Measurements from ENCODE around the gene CIAO2B. TPM values are rescaled to one million over a fixed set of nuclear protein-coding genes. Genes with fewer than 3 reads are reported as not detected.
A peak's percentile ranks its signal among the peaks of the same experiment; 100 is the strongest.

The CIAO2B gene
- total RNA-seq, 1 experiment from 2014 or later: 83.0 TPM

DNA sequence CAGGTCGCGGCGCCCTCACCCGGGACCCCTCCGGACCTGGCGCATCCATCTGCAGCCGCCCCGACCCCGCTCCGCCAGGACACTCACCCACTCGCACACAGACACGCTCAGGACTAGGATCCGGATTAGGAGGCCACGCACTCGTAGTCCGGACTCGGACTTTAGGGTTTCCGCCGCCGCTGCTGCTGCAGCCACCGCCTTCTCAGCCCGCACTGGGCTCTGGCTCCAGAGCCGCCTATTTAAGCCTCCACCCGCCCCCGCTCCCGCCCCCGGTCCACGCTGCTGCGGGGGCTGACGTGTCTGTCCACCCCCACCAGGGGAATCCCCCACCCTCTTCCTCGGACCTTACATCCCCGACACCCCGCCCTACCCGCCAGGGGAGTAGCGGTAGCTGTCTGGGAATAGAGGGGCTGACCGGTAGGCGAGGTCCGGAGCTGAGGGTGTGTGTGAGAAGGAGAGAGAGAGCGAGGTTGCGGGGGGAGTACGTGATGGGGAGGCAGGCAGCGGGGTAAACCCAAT lies 8.8 kb downstream of the CIAO2B start, which contains the start of gene RRAD:
RRAD (minus strand) TSS at position 214 of the 519 bp plus-strand sequence. CDS start 356 bp downstream, outside the sequence.
- TF ChIP-seq, protein P1, sequence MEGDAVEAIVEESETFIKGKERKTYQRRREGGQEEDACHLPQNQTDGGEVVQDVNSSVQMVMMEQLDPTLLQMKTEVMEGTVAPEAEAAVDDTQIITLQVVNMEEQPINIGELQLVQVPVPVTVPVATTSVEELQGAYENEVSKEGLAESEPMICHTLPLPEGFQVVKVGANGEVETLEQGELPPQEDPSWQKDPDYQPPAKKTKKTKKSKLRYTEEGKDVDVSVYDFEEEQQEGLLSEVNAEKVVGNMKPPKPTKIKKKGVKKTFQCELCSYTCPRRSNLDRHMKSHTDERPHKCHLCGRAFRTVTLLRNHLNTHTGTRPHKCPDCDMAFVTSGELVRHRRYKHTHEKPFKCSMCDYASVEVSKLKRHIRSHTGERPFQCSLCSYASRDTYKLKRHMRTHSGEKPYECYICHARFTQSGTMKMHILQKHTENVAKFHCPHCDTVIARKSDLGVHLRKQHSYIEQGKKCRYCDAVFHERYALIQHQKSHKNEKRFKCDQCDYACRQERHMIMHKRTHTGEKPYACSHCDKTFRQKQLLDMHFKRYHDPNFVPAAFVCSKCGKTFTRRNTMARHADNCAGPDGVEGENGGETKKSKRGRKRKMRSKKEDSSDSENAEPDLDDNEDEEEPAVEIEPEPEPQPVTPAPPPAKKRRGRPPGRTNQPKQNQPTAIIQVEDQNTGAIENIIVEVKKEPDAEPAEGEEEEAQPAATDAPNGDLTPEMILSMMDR (conservative IDR thresholded peaks at IDR 0.05): no peak
- H3K9me3 ChIP-seq (ENCODE audit: control insufficient read depth, low read depth, low read length): no peaks in the 10 kb centered on the region
- no peaks in the 10 kb centered on the region for H3K4me1 ChIP-seq (ENCODE audit: insufficient read depth, low read length)
- H4K20me1 ChIP-seq (ENCODE audit: control insufficient read depth, insufficient read depth, insufficient read length): no peaks in the 10 kb centered on the region
- H3K27me3 Mint-ChIP-seq (ENCODE audit: low read depth): peaks cover 68% of the 10 kb centered on the region
- no peak within 1 kb of the TSS for H3K27ac ChIP-seq (ENCODE audit: insufficient read length, low read depth, low read length)
- H3K4ac ChIP-seq (ENCODE audit: low read depth, low read length): no peak within 1 kb of the TSS
- no peak within 1 kb of the TSS for H2BK5ac ChIP-seq (ENCODE audit: insufficient read length, low read length)
- H3K79me1 ChIP-seq (ENCODE audit: insufficient read depth, low read depth, low read length, poor library complexity, severe bottlenecking): no peaks in the 10 kb centered on the region
- no peak within 1 kb of the TSS for H2BK12ac ChIP-seq (ENCODE audit: insufficient read length, low read depth, low read length)
- no peak within 1 kb of the TSS for H3K56ac ChIP-seq (ENCODE audit: insufficient read length, low read depth, low read length)
- no peak within 1 kb of the TSS for H2BK20ac ChIP-seq (ENCODE audit: low read depth, low read length, poor library complexity, severe bottlenecking)
- no peak within 1 kb of the TSS; the same call in 1 of the 2 replicates for H3K14ac ChIP-seq (ENCODE audit: insufficient read depth, low read length)
- H2AFZ ChIP-seq (ENCODE audit: low read length): no peak within 1 kb of the TSS
- H3K79me2 ChIP-seq (ENCODE audit: insufficient read depth, low read length): no peaks in the 10 kb centered on the region
- peak within 1 kb of the TSS; percentile 45 for H3K4me2 ChIP-seq (ENCODE audit: insufficient read depth, insufficient read length, low read length)
- H3T11ph ChIP-seq (ENCODE audit: low read length): no peak within 1 kb of the TSS
- no peak within 1 kb of the TSS for H3K9ac ChIP-seq (ENCODE audit: extremely low read depth, insufficient read length, low read length)
- no peak within 1 kb of the TSS for H4K8ac ChIP-seq (replicated peaks; ENCODE audit: insufficient read length, low read depth, low read length)
- no peaks in the 10 kb centered on the region for H3K36me3 Mint-ChIP-seq (ENCODE audit: insufficient read depth in 1 of 3, low read depth in 3 of 3)
- H2BK15ac ChIP-seq (ENCODE audit: low read depth, low read length): no peak within 1 kb of the TSS
- no peak within 1 kb of the TSS for H3K23ac ChIP-seq (ENCODE audit: insufficient read length, low read depth, low read length)
- peaks cover 13 to 15% of the 10 kb centered on the region in 2 experiments for H3K4me1 Mint-ChIP-seq
- no CpG with 5 or more reads among the region's 42 CpGs for WGBS (ENCODE audit: extremely low coverage, insufficient read length, low lambda C conversion rate)
- peaks cover 15% of the 10 kb centered on the region; the same call in 1 of the 2 replicates for H3K27me3 ChIP-seq (ENCODE audit: insufficient read depth, low read length)
- no peak within 1 kb of the TSS for H4K5ac ChIP-seq (ENCODE audit: insufficient read length, low read depth, low read length)
- H3K4me3 Mint-ChIP-seq: peak within 1 kb of the TSS; percentile 72 to 85
- H2BK120ac ChIP-seq (ENCODE audit: low read depth, low read length, poor library complexity, severe bottlenecking): no peak within 1 kb of the TSS
- H3K23me2 ChIP-seq (ENCODE audit: insufficient read length, low read depth, low read length, poor library complexity, severe bottlenecking): peaks cover 5% of the 10 kb centered on the region
- peak; percentile 47 for DNase-seq
- H3K27ac Mint-ChIP-seq: no peak within 1 kb of the TSS
- no peak within 1 kb of the TSS for H3K18ac ChIP-seq (ENCODE audit: insufficient read length, low read depth, low read length)
- no peak within 1 kb of the TSS for H2AK5ac ChIP-seq (ENCODE audit: insufficient read length, low read length)
- no peaks in the 10 kb centered on the region; a peak in 1 of 5 replicates for H3K9me3 Mint-ChIP-seq
- H4K91ac ChIP-seq (ENCODE audit: insufficient read length, low read depth, low read length): no peak within 1 kb of the TSS
